KMS-11 (cell line): ENCODE results near the gene PPM1G.

Experiments
- H2AFZ ChIP-seq: fragments of 200-600 bp; sonication (generic); 2 replicates; pipeline ENCODE4 v1.6.1; 2016; ENCODE audit warnings: antibody characterized with exemption, mixed run types, low read depth
- H3K27ac ChIP-seq: fragments of 200-600 bp; sonication (generic); 2 replicates; pipeline ENCODE4 v1.6.1; 2016; ENCODE audit warnings: mild to moderate bottlenecking, mixed run types
- H3K27me3 ChIP-seq: fragments of 200-600 bp; sonication (generic); 2 replicates; pipeline ENCODE4 v1.6.1; 2017; ENCODE audit warnings: mild to moderate bottlenecking, low read depth, mixed run types, moderate library complexity; ENCODE audit not compliant: insufficient read depth
- H3K36me3 ChIP-seq: fragments of 200-600 bp; sonication (generic); 2 replicates; pipeline ENCODE4 v1.6.1; 2017; ENCODE audit warnings: mild to moderate bottlenecking, mixed run types; ENCODE audit not compliant: insufficient read depth
- H3K4me1 ChIP-seq: fragments of 200-600 bp; sonication (generic); 2 replicates; pipeline ENCODE4 v1.6.1; 2016; ENCODE audit warnings: mild to moderate bottlenecking, low read depth, mixed run types; ENCODE audit not compliant: poor library complexity, severe bottlenecking
- H3K4me2 ChIP-seq: fragments of 200-600 bp; sonication (generic); 2 replicates; pipeline ENCODE4 v1.7.0; 2016; ENCODE audit warnings: mild to moderate bottlenecking, mixed run types
- H3K4me3 ChIP-seq: fragments of 200-600 bp; sonication (generic); IDR thresholded peaks from 2 replicates; pipeline ENCODE4 v1.6.1; 2017; ENCODE audit warnings: low read depth, low read length, mixed read lengths; ENCODE audit not compliant: insufficient read depth
- H3K79me2 ChIP-seq: fragments of 200-600 bp; sonication (generic); 2 replicates; pipeline ENCODE4 v1.6.1; 2016; ENCODE audit warnings: low read depth, mixed run types; ENCODE audit not compliant: insufficient read depth
- H3K9ac ChIP-seq: fragments of 200-600 bp; sonication (generic); 2 replicates; pipeline ENCODE4 v1.6.1; 2016; ENCODE audit warnings: mild to moderate bottlenecking, mixed run types
- H4K20me1 ChIP-seq: fragments of 200-600 bp; sonication (generic); 2 replicates; pipeline ENCODE4 v1.6.1; 2016; ENCODE audit warnings: mild to moderate bottlenecking, mixed run types; ENCODE audit not compliant: insufficient read depth
- TF ChIP-seq, protein P1 (sequence below): fragments of 200-600 bp; sonication (generic); conservative IDR thresholded peaks from 2 replicates; pipeline ENCODE4 v1.6.1; 2017; ENCODE audit warnings: low read depth, mild to moderate bottlenecking, antibody characterized with exemption, low read length, moderate library complexity, mixed read lengths

The PPM1G gene

DNA sequence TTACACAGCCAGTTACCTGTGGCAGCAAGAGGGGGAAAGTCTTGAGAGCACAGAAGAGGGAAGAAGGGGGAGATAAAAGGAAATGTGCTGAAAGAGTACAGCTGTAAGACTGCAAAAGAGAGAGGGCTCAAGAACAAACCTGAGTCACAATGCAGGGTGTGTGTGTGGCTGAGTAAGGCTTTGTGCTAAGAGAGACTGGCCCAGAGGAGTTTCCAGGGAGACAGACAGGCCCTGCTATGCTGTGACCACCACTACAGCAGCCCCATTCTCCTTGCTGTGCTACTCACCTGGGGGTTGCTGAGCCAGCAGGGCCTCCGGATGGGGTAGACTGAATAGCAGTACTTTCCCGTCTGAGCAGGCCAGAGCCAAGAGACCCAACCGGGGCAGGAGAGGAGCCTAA is 74.1 kb downstream of the PPM1G start:
- H3K9ac ChIP-seq, result no peak overlapping the region
- H3K36me3 ChIP-seq, result peaks cover 7% of the 10 kb centered on the region; the same call in 1 of the 2 replicates
- no peak overlapping the region for H2AFZ ChIP-seq
- TF ChIP-seq, protein P1, sequence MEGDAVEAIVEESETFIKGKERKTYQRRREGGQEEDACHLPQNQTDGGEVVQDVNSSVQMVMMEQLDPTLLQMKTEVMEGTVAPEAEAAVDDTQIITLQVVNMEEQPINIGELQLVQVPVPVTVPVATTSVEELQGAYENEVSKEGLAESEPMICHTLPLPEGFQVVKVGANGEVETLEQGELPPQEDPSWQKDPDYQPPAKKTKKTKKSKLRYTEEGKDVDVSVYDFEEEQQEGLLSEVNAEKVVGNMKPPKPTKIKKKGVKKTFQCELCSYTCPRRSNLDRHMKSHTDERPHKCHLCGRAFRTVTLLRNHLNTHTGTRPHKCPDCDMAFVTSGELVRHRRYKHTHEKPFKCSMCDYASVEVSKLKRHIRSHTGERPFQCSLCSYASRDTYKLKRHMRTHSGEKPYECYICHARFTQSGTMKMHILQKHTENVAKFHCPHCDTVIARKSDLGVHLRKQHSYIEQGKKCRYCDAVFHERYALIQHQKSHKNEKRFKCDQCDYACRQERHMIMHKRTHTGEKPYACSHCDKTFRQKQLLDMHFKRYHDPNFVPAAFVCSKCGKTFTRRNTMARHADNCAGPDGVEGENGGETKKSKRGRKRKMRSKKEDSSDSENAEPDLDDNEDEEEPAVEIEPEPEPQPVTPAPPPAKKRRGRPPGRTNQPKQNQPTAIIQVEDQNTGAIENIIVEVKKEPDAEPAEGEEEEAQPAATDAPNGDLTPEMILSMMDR, result no peak
- H3K27me3 ChIP-seq, result no peaks in the 10 kb centered on the region
- no peak overlapping the region for H3K27ac ChIP-seq
- H3K4me1 ChIP-seq, result no peaks in the 10 kb centered on the region
- H4K20me1 ChIP-seq, result no peaks in the 10 kb centered on the region
- H3K4me3 ChIP-seq, result no peak overlapping the region
- no peaks in the 10 kb centered on the region for H3K79me2 ChIP-seq
- no peak overlapping the region for H3K4me2 ChIP-seq
